Colonic mucosa (tissue), 4 donors: Measurements from ENCODE around the gene XPNPEP3. TPM values are rescaled to one million over a fixed set of nuclear protein-coding genes. Genes with fewer than 3 reads are reported as not detected.

ENCODE experiments used
- DNase-seq: peaks from one replicate; pipeline ENCODE4 v3.0.0-alpha.2; 2020
- H3K27ac ChIP-seq: fragments of 200-600 bp; one replicate; pipeline ENCODE4 v1.8.0; 2021
- H3K27me3 ChIP-seq: fragments of 200-600 bp; one replicate; pipeline ENCODE4 v1.8.0; 2021
- H3K36me3 ChIP-seq: fragments of 200-600 bp; one replicate; pipeline ENCODE4 v1.8.0; 2021
- H3K4me1 ChIP-seq: fragments of 200-600 bp; one replicate; pipeline ENCODE4 v1.8.0; 2021; ENCODE audit warnings: mild to moderate bottlenecking
- H3K4me3 ChIP-seq: fragments of 200-600 bp; one replicate; pipeline ENCODE4 v1.8.0; 2021
- H3K9ac ChIP-seq, 2 donors: one replicate each; pipeline ENCODE4 v1.7.0; 2013; ENCODE audit warnings: control low read depth in 2 of 2, low read depth in 2 of 2, low read length in 2 of 2
- H3K9me3 ChIP-seq: fragments of 200-600 bp; one replicate; pipeline ENCODE4 v1.8.0; 2021
- intact Hi-C: fragments of 100-400 bp; cut with DNase I; formaldehyde crosslinking; loops from one replicate; pipeline ENCODE4 v1.14.1; 2022
- total RNA-seq, 2 donors: library from RNA; stranded (reverse); fragmentation: NEBNext Ultra II Directional in 1 of 2; extraction: Animal tissue kit (Norgen Biotek cat#: 25700) in 1 of 2; gene quantifications; one replicate each; pipeline ENCODE4 v1.2.1, GENCODE V29; 2021
- TF ChIP-seq, protein P1 (sequence below): fragments of 200-600 bp; IDR thresholded peaks from one replicate; pipeline ENCODE4 v1.8.0; 2022; ENCODE audit warnings: antibody characterized with exemption, mild to moderate bottlenecking
- donor health status: healthy.
- donor health status: DM: no; HTN: no; CAD: no.
- donor health status: DM: no; HTN: no; CAD: no.

Gene XPNPEP3
- 10 to 100 TPM; 12.8 to 22.0 TPM for total RNA-seq

DNA sequence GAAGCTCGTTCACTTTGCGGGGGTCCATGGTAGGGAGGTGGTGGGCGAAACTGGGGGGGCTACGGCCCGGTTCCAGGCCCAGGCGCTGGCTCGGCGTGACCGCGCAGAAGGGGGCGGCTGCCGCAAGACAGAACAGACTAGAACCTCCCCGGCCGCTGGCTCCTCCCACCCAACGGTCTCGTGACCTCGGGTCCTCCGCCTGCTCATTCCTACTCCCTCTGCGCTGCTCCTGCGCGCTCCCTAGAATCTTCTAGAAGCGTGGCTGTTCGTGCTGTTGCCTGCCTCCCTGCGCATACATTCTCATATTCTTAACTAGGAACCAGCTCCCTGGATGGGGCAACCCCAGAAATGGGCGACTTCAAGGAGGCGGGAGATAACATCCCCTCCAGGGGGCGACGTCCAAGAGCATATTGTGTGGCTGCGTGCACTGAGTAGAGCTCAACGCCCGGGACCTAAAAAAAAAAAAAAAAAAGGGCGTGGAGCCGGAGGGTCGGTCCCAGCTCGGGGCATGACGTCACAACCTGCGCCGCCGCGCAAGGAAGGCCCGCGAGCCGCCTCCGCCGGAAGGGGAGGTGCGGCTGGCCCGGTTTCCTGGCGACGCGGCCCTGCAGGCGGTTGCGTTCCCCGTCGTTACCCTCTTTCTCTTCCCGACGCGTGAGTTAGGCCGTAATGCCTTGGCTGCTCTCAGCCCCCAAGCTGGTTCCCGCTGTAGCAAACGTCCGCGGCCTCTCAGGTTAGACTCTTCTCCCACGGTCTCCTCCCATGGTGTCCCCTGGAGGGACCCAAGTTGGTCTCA, at the start of gene XPNPEP3, which contains the start of gene ST13:
Gene XPNPEP3, plus strand, starts transcription at position 636 of the 796 bp plus-strand sequence. Its CDS starts 34 bp downstream, at position 670.
Gene ST13, minus strand, starts transcription at position 127 of the 796 bp plus-strand sequence. Its CDS starts 99 bp downstream, at position 28.
- DNase-seq = peak; percentile 99
- H3K9ac ChIP-seq = peak within 1 kb of the TSS; percentile 84 to 100
- H3K27me3 ChIP-seq = no peaks in the 10 kb centered on the region
- intact Hi-C loops = no loop called here
- H3K4me1 ChIP-seq = peaks cover 6% of the 10 kb centered on the region
- peak within 1 kb of the TSS; percentile 85 for H3K4me3 ChIP-seq
- peak within 1 kb of the TSS; percentile 92 for H3K27ac ChIP-seq
- TF ChIP-seq, protein P1, sequence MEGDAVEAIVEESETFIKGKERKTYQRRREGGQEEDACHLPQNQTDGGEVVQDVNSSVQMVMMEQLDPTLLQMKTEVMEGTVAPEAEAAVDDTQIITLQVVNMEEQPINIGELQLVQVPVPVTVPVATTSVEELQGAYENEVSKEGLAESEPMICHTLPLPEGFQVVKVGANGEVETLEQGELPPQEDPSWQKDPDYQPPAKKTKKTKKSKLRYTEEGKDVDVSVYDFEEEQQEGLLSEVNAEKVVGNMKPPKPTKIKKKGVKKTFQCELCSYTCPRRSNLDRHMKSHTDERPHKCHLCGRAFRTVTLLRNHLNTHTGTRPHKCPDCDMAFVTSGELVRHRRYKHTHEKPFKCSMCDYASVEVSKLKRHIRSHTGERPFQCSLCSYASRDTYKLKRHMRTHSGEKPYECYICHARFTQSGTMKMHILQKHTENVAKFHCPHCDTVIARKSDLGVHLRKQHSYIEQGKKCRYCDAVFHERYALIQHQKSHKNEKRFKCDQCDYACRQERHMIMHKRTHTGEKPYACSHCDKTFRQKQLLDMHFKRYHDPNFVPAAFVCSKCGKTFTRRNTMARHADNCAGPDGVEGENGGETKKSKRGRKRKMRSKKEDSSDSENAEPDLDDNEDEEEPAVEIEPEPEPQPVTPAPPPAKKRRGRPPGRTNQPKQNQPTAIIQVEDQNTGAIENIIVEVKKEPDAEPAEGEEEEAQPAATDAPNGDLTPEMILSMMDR = no peak
- H3K9me3 ChIP-seq = no peaks in the 10 kb centered on the region
- no peaks in the 10 kb centered on the region for H3K36me3 ChIP-seq

DNA sequence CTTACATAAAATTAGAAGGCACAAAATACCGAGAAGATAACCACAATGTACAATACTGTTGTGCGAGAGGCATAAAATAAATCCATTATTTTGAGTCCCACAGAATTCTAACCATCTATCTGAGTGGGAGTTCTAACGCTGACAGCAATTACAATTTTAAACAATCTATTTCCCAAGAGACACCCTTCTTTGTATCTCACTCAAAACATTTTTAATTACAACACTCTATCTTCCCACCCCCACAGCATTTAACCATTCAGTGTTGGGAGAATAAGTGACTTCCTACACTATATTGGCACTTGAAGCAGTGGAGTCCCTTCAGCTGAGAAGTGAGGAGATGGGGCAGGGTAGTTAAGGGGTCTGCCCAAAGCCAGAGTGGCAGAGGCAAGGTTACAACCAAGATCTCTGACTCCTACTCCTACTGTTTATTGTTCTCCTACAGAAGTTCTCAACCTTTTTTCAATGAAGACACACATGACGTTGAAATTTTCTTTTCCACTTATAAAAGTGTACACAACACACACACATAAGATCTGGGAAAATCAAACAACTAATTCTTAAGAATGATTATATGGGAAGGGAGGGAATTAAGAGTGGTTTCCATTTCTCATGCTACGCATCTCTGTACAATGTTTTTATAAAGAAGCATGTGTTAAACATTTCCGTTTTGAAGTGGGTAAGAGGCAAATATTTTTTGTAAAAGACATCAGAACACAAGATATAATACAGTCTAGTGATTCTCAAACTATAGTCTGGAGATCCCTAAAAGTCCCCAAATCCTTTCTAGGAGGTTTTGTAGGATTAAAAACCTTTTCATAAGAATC, 48.7 kb upstream of the XPNPEP3 start:
- Histone ChIP-seq H3K9me3 (no peaks in the 10 kb centered on the region), H3K27me3 (no peaks in the 10 kb centered on the region), H3K4me3 (no peak overlapping the region), H3K4me1 (no peaks in the 10 kb centered on the region), H3K27ac (no peak overlapping the region), H3K9ac (no peak overlapping the region), H3K36me3 (no peaks in the 10 kb centered on the region)
- intact Hi-C loops = no loop called here
- DNase-seq = no peak
- TF ChIP-seq, protein P1 = no peak

DNA sequence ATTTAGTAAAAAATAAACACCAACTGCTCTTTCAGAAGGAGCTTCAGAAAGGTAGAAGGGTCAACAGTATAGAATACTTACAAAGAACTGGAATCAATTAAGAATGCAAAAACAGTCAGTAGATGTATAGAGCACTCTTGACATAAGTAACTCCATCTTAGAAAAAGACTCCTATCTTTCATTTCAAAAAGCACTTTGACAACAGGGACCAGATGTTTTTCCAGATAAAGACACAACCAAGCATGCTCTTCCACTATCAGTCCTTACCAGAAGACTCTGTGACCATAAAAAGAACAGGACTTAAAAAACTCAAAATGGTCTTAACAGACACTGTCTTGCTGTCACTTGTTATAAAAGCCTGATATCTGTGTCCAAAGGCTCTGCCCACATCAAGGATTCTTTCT, 43.0 kb upstream of the XPNPEP3 start:
- intact Hi-C loops = no loop called here
- TF ChIP-seq, protein P1 = no peak
- H3K27me3 ChIP-seq = no peaks in the 10 kb centered on the region
- H3K9ac ChIP-seq = no peak overlapping the region
- no peak for DNase-seq
- no peaks in the 10 kb centered on the region for H3K36me3 ChIP-seq
- no peak overlapping the region for H3K4me3 ChIP-seq
- no peaks in the 10 kb centered on the region for H3K9me3 ChIP-seq
- H3K27ac ChIP-seq = no peak overlapping the region
- H3K4me1 ChIP-seq = peaks cover 5% of the 10 kb centered on the region

DNA sequence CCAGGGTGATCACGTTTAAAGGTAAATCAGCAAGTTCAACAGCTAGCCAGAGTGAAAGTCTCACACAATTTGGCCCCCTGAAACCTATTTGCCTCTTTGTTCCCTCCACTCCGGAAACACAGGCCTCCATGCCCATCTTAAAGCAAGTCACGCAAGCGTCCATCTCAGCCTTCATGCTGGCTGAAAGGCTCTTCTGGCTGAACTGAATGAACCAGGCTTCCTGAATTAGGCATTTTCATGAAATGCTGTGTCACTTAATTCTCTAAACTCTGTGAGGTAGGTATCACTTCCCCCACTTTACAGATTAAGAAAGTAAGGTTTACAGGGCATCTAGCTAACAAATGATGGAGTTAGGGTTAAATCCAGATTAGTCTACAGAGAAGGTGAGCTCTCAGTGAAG, 39.2 kb upstream of the XPNPEP3 start:
- Histone ChIP-seq H3K27ac (no peak overlapping the region), H3K27me3 (no peaks in the 10 kb centered on the region), H3K4me3 (no peak overlapping the region), H3K36me3 (no peaks in the 10 kb centered on the region), H3K9ac (peak overlapping the region in 1 of 2 donors; percentile 44), H3K4me1 (peaks cover 5% of the 10 kb centered on the region), H3K9me3 (no peaks in the 10 kb centered on the region)
- TF ChIP-seq, protein P1 = no peak
- no peak for DNase-seq
- intact Hi-C loops = no loop called here

DNA sequence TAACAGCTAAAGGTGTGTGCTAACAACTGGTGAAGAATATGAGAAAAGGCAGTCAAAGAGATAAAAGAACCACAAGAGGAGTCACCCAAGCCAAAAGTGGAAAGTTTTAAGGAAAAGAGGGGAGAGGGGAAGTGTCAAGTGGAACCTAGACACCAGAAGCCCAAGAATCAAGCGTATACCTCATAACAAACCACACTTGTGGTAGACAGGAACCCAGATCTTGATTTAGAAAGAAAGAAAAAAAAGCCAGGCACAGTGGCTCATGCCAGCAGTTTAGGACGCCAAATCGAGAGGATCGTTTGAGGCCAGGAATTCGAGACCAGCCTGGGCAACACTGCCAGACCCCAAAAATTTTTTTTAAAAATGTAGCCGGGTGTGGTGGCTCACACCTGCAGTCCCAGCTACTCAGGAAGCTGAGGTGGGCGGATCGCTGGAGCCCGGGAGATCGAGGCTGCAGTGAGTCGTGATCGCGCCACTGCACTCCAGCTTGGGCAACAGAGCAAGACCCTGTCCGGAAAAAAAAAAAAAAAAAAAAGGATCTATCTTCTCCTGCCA, 38.7 kb upstream of the XPNPEP3 start:
- no peak overlapping the region for H3K27ac ChIP-seq
- no peak for DNase-seq
- intact Hi-C loops = no loop called here

More for the DNA sequence above, 38.7 kb upstream of the XPNPEP3 start:
- Histone ChIP-seq H3K36me3 (no peaks in the 10 kb centered on the region), H3K9ac (peak overlapping the region; percentile 95 to 98), H3K4me1 (peaks cover 5% of the 10 kb centered on the region), H3K27me3 (no peaks in the 10 kb centered on the region), H3K4me3 (peak overlapping the region; percentile 89), H3K9me3 (no peaks in the 10 kb centered on the region)
- TF ChIP-seq, protein P1 = no peak
